Stimulated activated CD8-positive, alpha-beta memory T cell treated with anti-CD3 and anti-CD28 coated beads, Interleukin-12 subunit alpha, Interleukin-12 subunit beta, amount 100 ng/mL, for 1 hour (primary cell): ENCODE data around the gene DDX6.
"Not testable (repeated sequence)": the region's sequence is repeated elsewhere in the genome, so short reads cannot be mapped to it uniquely, and the experiment has no call there.

Source experiments
- DNase-seq: peaks from one replicate; pipeline ENCODE4 v3.0.0-alpha.2; 2020; ENCODE audit warnings: low read depth

Gene DDX6

GRCh38 chr11:118744046-118744445, 46.9 kb downstream of the DDX6 start:
- DNase-seq, result no peak

- DNase-seq, result no peak
These were observed 48.7 kb downstream of the DDX6 start for GRCh38 chr11:118742304-118742703.

- DNase-seq, result no peak
These were observed 50.1 kb downstream of the DDX6 start for GRCh38 chr11:118740892-118741291.

GRCh38 chr11:118735203-118735602, 55.8 kb downstream of the DDX6 start:
- no peak for DNase-seq

- DNase-seq, result no peak
These were observed 56.9 kb downstream of the DDX6 start for GRCh38 chr11:118734031-118734430.

GRCh38 chr11:118729753-118730152, 61.2 kb downstream of the DDX6 start:
- DNase-seq, result not testable (repeated sequence)

GRCh38 chr11:118728112-118728511, 62.9 kb downstream of the DDX6 start:
- not testable (repeated sequence) for DNase-seq

- not testable (repeated sequence) for DNase-seq
These were observed 63.3 kb downstream of the DDX6 start for GRCh38 chr11:118727721-118728066.

GRCh38 chr11:118727001-118727720, 63.8 kb downstream of the DDX6 start:
- DNase-seq, result not testable (repeated sequence)

- DNase-seq, result not testable (repeated sequence)
These were observed 69.4 kb downstream of the DDX6 start for GRCh38 chr11:118721478-118722015.

- not testable (repeated sequence) for DNase-seq
These were observed 70.2 kb downstream of the DDX6 start for GRCh38 chr11:118720740-118721139.

GRCh38 chr11:118720078-118720477, 70.9 kb downstream of the DDX6 start:
- not testable (repeated sequence) for DNase-seq

- not testable (repeated sequence) for DNase-seq
These were observed 72.4 kb downstream of the DDX6 start for GRCh38 chr11:118718562-118718961.

GRCh38 chr11:118717733-118718132, 73.2 kb downstream of the DDX6 start:
- DNase-seq, result not testable (repeated sequence)

- not testable (repeated sequence) for DNase-seq
These were observed 73.7 kb downstream of the DDX6 start for GRCh38 chr11:118717221-118717620.

GRCh38 chr11:118715837-118716260, 75.1 kb downstream of the DDX6 start:
- no peak for DNase-seq

- no peak for DNase-seq
These were observed 75.6 kb downstream of the DDX6 start for GRCh38 chr11:118715245-118715831.

- no peak for DNase-seq
These were observed 76.1 kb downstream of the DDX6 start for GRCh38 chr11:118714816-118715215.

- DNase-seq, result not testable (repeated sequence)
These were observed 76.5 kb downstream of the DDX6 start for GRCh38 chr11:118714416-118714815.

- DNase-seq, result no peak
These were observed 82.7 kb downstream of the DDX6 start for GRCh38 chr11:118708296-118708695.

- no peak for DNase-seq
These were observed 84.5 kb downstream of the DDX6 start for GRCh38 chr11:118706546-118706825.

- DNase-seq, result no peak
These were observed 85.0 kb downstream of the DDX6 start for GRCh38 chr11:118705791-118706545.
